ENCODE measurements around the gene SLC7A6OS.

DNA sequence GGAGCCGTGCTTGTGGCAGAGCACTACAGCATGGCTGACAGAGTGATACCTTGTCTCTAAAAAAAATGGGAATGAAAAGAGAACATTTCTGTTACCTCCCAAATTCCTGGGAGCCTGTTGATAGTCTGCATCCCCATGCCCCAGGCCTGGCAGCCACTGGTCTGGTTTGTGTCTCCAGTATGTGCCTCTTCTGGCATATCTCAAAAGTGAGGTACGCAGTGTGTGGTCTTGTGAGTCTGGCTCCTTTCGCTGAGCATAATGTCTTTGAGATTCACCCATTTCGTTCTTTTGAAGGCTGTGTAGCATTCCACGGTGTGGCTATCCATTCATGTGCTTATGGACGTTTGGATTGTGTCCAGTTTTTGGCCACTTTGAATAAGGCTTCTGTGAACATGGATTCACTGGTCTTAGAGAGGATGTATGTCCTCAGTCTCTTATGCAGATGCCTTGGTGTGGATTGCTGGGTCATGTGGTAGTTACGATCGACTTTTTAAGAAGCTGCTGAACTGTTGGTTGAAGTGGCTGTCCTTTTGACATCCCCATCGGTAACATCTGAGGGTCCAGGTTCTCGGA lies 39.2 kb upstream of the SLC7A6OS start:
- TF ChIP-seq, protein P1, sequence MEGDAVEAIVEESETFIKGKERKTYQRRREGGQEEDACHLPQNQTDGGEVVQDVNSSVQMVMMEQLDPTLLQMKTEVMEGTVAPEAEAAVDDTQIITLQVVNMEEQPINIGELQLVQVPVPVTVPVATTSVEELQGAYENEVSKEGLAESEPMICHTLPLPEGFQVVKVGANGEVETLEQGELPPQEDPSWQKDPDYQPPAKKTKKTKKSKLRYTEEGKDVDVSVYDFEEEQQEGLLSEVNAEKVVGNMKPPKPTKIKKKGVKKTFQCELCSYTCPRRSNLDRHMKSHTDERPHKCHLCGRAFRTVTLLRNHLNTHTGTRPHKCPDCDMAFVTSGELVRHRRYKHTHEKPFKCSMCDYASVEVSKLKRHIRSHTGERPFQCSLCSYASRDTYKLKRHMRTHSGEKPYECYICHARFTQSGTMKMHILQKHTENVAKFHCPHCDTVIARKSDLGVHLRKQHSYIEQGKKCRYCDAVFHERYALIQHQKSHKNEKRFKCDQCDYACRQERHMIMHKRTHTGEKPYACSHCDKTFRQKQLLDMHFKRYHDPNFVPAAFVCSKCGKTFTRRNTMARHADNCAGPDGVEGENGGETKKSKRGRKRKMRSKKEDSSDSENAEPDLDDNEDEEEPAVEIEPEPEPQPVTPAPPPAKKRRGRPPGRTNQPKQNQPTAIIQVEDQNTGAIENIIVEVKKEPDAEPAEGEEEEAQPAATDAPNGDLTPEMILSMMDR (IDR thresholded peaks at IDR 0.05): no peak
- no peak for TF ChIP-seq ZFX (IDR thresholded peaks at IDR 0.05; ENCODE audit: borderline replicate concordance)

All from 22Rv1 (cell line).